Osteocyte (in vitro differentiated cells): ENCODE measurements around the gene ZDHHC5. TPM values are rescaled to one million over a fixed set of nuclear protein-coding genes. Genes with fewer than 3 reads are reported as not detected.

Source experiments
- DNase-seq: peaks from one replicate; pipeline ENCODE4 v3.0.0; 2021; ENCODE audit warnings: mixed read lengths; ENCODE audit not compliant: unreplicated experiment; ENCODE audit errors: extremely low spot score
- H3K27ac Mint-ChIP-seq: one replicate; pipeline ENCODE4 v1.8.0; 2021; ENCODE audit warnings: mild to moderate bottlenecking, mixed read lengths; ENCODE audit not compliant: unreplicated experiment
- H3K27me3 Mint-ChIP-seq: one replicate; pipeline ENCODE4 v1.8.0; 2021; ENCODE audit warnings: mixed read lengths; ENCODE audit not compliant: unreplicated experiment
- H3K36me3 Mint-ChIP-seq: one replicate; pipeline ENCODE4 v1.8.0; 2021; ENCODE audit warnings: mixed read lengths; ENCODE audit not compliant: unreplicated experiment
- H3K4me1 Mint-ChIP-seq: one replicate; pipeline ENCODE4 v1.8.0; 2021; ENCODE audit warnings: mixed read lengths; ENCODE audit not compliant: unreplicated experiment
- H3K4me3 Mint-ChIP-seq: one replicate; pipeline ENCODE4 v1.8.0; 2021; ENCODE audit warnings: mild to moderate bottlenecking, moderate library complexity, mixed read lengths; ENCODE audit not compliant: unreplicated experiment
- H3K9me3 Mint-ChIP-seq: one replicate; pipeline ENCODE4 v1.8.0; 2021; ENCODE audit warnings: mixed read lengths; ENCODE audit not compliant: unreplicated experiment
- long read RNA-seq: library from polyadenylated mRNA; unstranded; transcript quantifications from one replicate; pipeline ENCODE4 v2.0.0, GENCODE V29; 2021
- total RNA-seq: library from RNA; stranded (reverse); gene quantifications from 2 replicates; pipeline ENCODE4 v1.2.1, GENCODE V29; 2021
- TF ChIP-seq, protein P1 (sequence below): fragments of 200-600 bp; sonication (generic); IDR thresholded peaks from 2 replicates; pipeline ENCODE4 v1.5.0; 2021; ENCODE audit warnings: antibody characterized with exemption, mild to moderate bottlenecking, moderate library complexity

The ZDHHC5 gene
- total RNA-seq: 60.5 and 78.0 TPM in 2 replicates
- long read RNA-seq, full-length matches to known transcripts: 14 of 37 reads
- long read RNA-seq, partial matches to known transcripts: 20 of 37 reads
- long read RNA-seq, other reads (novel, unspliced or antisense): 3 of 37 reads

GRCh38 chr11:57667736-57668433 lies at the start of gene ZDHHC5:
ZDHHC5 (plus strand) TSS chr11:57668114; CDS start chr11:57673091, 4,977 bp downstream.
- Mint-ChIP-seq H3K27ac (peak within 1 kb of the TSS; percentile 100), H3K36me3 (peaks cover 7% of the 10 kb centered on the region), H3K27me3 (no peaks in the 10 kb centered on the region), H3K4me1 (peaks cover 24% of the 10 kb centered on the region), H3K4me3 (peak within 1 kb of the TSS; percentile 98), H3K9me3 (no peaks in the 10 kb centered on the region)
- TF ChIP-seq, protein P1, sequence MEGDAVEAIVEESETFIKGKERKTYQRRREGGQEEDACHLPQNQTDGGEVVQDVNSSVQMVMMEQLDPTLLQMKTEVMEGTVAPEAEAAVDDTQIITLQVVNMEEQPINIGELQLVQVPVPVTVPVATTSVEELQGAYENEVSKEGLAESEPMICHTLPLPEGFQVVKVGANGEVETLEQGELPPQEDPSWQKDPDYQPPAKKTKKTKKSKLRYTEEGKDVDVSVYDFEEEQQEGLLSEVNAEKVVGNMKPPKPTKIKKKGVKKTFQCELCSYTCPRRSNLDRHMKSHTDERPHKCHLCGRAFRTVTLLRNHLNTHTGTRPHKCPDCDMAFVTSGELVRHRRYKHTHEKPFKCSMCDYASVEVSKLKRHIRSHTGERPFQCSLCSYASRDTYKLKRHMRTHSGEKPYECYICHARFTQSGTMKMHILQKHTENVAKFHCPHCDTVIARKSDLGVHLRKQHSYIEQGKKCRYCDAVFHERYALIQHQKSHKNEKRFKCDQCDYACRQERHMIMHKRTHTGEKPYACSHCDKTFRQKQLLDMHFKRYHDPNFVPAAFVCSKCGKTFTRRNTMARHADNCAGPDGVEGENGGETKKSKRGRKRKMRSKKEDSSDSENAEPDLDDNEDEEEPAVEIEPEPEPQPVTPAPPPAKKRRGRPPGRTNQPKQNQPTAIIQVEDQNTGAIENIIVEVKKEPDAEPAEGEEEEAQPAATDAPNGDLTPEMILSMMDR: peak; percentile 67
- DNase-seq: peak; percentile 100

- H3K36me3 Mint-ChIP-seq: no peaks in the 10 kb centered on the region
- H3K4me1 Mint-ChIP-seq: no peaks in the 10 kb centered on the region
- H3K9me3 Mint-ChIP-seq: peaks cover 4% of the 10 kb centered on the region
Measured at GRCh38 chr11:57618438-57618837, 49.5 kb upstream of the ZDHHC5 start.

DNA sequence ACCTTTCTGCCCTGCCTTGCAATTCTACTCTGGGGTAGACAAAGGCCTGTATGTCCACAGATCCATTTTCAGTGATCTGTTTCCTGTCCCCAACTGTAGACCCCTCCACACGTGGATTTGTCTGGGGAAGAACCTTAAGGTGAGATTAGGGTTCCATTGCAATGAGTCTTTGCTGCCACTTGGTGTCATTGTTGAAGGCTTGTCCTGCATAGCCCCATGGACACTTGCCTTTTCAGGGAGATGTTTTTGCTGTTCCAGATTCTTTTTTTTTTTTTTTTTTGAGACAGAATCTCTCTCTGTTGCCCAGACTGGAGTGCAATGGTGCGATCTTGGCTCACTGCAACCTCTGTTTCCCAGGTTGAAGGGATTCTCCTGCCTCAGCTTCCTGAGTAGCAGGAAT lies 48.6 kb upstream of the ZDHHC5 start:
- Mint-ChIP-seq H3K36me3 (no peaks in the 10 kb centered on the region), H3K4me1 (no peaks in the 10 kb centered on the region), H3K4me3 (no peak overlapping the region), H3K27me3 (peaks cover 29% of the 10 kb centered on the region), H3K9me3 (peaks cover 4% of the 10 kb centered on the region), H3K27ac (no peak overlapping the region)
- DNase-seq: no peak
- TF ChIP-seq, protein P1: no peak

More at GRCh38 chr11:57618438-57618837, 49.5 kb upstream of the ZDHHC5 start:
- Mint-ChIP-seq H3K4me3 (no peak overlapping the region), H3K27me3 (peaks cover 33% of the 10 kb centered on the region), H3K27ac (no peak overlapping the region)
- DNase-seq: no peak
- TF ChIP-seq, protein P1: no peak

DNA sequence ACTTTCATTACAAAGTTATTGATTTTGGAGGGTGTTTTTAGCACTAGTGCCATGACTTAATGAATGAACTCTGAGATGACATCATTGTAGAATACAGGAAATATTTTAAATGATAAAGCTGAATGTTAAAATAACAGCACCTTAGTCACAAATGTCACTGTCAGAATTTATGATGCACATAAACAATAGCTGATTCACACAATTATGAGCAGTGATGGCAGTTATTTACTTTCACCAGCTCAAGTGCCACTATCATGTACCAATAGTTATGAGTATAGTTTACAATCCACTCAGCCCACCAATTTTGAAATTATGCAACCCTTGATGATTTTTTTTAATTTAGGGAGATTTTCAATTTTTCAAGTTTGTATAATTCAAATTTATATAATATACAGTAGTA lies 47.4 kb upstream of the ZDHHC5 start:
- Mint-ChIP-seq H3K4me1 (no peaks in the 10 kb centered on the region), H3K9me3 (peaks cover 4% of the 10 kb centered on the region), H3K27ac (no peak overlapping the region), H3K4me3 (no peak overlapping the region), H3K27me3 (peaks cover 20% of the 10 kb centered on the region), H3K36me3 (no peaks in the 10 kb centered on the region)
- TF ChIP-seq, protein P1: no peak
- no peak for DNase-seq

DNA sequence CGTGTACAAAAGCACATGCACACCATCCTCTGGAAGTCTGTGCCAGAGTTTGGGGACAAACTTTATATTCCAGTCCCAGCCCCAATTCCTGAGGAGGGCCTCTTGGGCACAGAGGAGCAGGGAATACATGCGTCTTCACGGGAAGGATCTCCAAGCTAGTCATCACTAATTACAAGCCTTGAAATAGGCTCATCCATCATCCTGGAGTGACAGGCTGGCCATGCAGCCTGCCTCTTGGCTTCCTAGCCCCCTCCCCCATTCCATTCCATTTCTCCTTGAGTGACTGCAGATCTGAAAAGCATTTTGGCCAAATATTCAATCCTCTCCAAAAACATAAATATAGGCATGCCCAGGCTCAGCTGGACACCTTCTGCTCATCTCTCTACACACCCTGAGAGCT lies 45.7 kb upstream of the ZDHHC5 start:
- Mint-ChIP-seq H3K27me3 (peaks cover 11% of the 10 kb centered on the region), H3K27ac (no peak overlapping the region), H3K4me1 (no peaks in the 10 kb centered on the region), H3K4me3 (no peak overlapping the region), H3K9me3 (peaks cover 4% of the 10 kb centered on the region), H3K36me3 (no peaks in the 10 kb centered on the region)
- DNase-seq: no peak
- TF ChIP-seq, protein P1: no peak
